Endothelial cell of umbilical vein (primary cell): ENCODE data around the gene PCSK6. TPM values are rescaled to one million over a fixed set of nuclear protein-coding genes. Genes with fewer than 3 reads are reported as not detected.

Source experiments
- BruUV-seq: library from RNA; stranded (reverse); fragments of 400-500 nt; replicated peaks from 2 replicates; lab custom pipeline; 2021; lab: Mats Ljungman, UMichigan
- CTCF ChIA-PET: fragments of 300-600, 350-600 bp; sonication (Branson Sonifier 250); formaldehyde crosslinking; loops from one replicate; lab custom pipeline; 2021; ENCODE audit warnings: antibody characterized with exemption, inconsistent platforms; lab: Charles Lee
- POLR2A ChIA-PET: fragments of 300-600, 350-600 bp; sonication (Branson Sonifier 250); formaldehyde crosslinking; loops from one replicate; lab custom pipeline; 2021; ENCODE audit warnings: antibody characterized with exemption, inconsistent platforms; lab: Charles Lee
- DNase-seq: peaks from one replicate; pipeline ENCODE4 v3.0.0-alpha.2; 2011; ENCODE audit warnings: low read depth, low spot score
- FAIRE-seq: peaks from 2 replicates; lab custom pipeline; 2011; peaks lifted over from hg19 to GRCh38; lab: Jason Lieb, UNC
- H2AFZ ChIP-seq: 2 replicates; pipeline ENCODE4 v1.6.0; 2012; ENCODE audit warnings: low read depth, low read length, control low read depth, inconsistent platforms
- H3K27ac ChIP-seq: 2 replicates; pipeline ENCODE4 v1.5.1; 2011; ENCODE audit warnings: low read depth, mild to moderate bottlenecking, control low read depth, low read length, moderate library complexity; ENCODE audit not compliant: insufficient read depth
- H3K27me3 ChIP-seq, 2 experiments: 2 replicates each; pipeline versions ENCODE4 v1.6.0 to v1.6.1; 2011; ENCODE audit warnings: low read length in 2 of 2, mixed read lengths in 1 of 2; ENCODE audit not compliant: control insufficient read depth in 2 of 2, insufficient read depth in 2 of 2
- H3K36me3 ChIP-seq, 2 experiments: 2 replicates in 1 of 2; 3 replicates in 1 of 2; pipeline ENCODE4 v1.5.1; 2011; ENCODE audit warnings: low read length in 2 of 2, mild to moderate bottlenecking in 1 of 2, moderate library complexity in 1 of 2; ENCODE audit not compliant: control insufficient read depth in 2 of 2, insufficient read depth in 2 of 2; ENCODE audit errors: extremely low read depth in 1 of 2
- H3K4me1 ChIP-seq: 3 replicates; pipeline ENCODE4 v1.5.1; 2011; ENCODE audit warnings: mild to moderate bottlenecking, low read length; ENCODE audit not compliant: control insufficient read depth, insufficient read depth; ENCODE audit errors: extremely low read depth
- H3K4me2 ChIP-seq: 2 replicates; pipeline ENCODE4 v1.6.1; 2011; ENCODE audit warnings: low read length, control low read depth, mixed read lengths; ENCODE audit not compliant: insufficient read depth
- H3K4me3 ChIP-seq, 3 experiments: fragments of 200-600 bp in 1 of 3; sonication (generic), shearing (Covaris generic) in 1 of 3; replicated peaks in 1 of 3; 2 replicates each; pipeline ENCODE4 v1.5.1; 2011 to 2016; ENCODE audit warnings: control low read depth in 3 of 3, low read length in 3 of 3, mild to moderate bottlenecking in 2 of 3, inconsistent platforms in 1 of 3, low read depth in 1 of 3, moderate library complexity in 1 of 3; ENCODE audit not compliant: insufficient read depth in 1 of 3
- H3K79me2 ChIP-seq: 2 replicates; pipeline ENCODE4 v1.6.0; 2012; ENCODE audit warnings: low read length, inconsistent platforms; ENCODE audit not compliant: control insufficient read depth, insufficient read depth
- H3K9ac ChIP-seq: replicated peaks from 2 replicates; pipeline ENCODE3; 2011; ENCODE audit warnings: low read length, control low read depth; ENCODE audit not compliant: insufficient read depth; ENCODE audit errors: extremely low read depth
- H3K9me1 ChIP-seq: replicated peaks from 3 replicates; pipeline ENCODE4 v1.6.0; 2011; ENCODE audit warnings: mild to moderate bottlenecking, low read length; ENCODE audit not compliant: control insufficient read depth, insufficient read depth; ENCODE audit errors: extremely low read depth
- H3K9me3 ChIP-seq: replicated peaks from 2 replicates; pipeline ENCODE4 v1.5.1; 2012; ENCODE audit warnings: low read length, inconsistent platforms; ENCODE audit not compliant: control insufficient read depth, insufficient read depth
- H4K20me1 ChIP-seq: replicated peaks from 2 replicates; pipeline ENCODE3; 2011; ENCODE audit warnings: mild to moderate bottlenecking, low read length; ENCODE audit not compliant: control insufficient read depth, insufficient read depth; ENCODE audit errors: extremely low read depth
- CTCF ChIP-seq, 2 donors: IDR thresholded peaks; 1 replicate in 1 of 2; 2 replicates in 1 of 2; pipeline ENCODE4 v1.5.1; 2011; ENCODE audit warnings: low read length in 2 of 2, mild to moderate bottlenecking in 2 of 2, moderate library complexity in 2 of 2, control low read depth in 1 of 2, inconsistent platforms in 1 of 2, low read depth in 1 of 2; ENCODE audit not compliant: insufficient read depth in 1 of 2; ENCODE audit errors: extremely low read depth in 1 of 2
- EZH2 ChIP-seq: IDR thresholded peaks from 2 replicates; pipeline ENCODE4 v1.6.1; 2012; ENCODE audit warnings: borderline replicate concordance, low read depth, mild to moderate bottlenecking, moderate library complexity, low read length, inconsistent platforms; ENCODE audit not compliant: severe bottlenecking
- FOS ChIP-seq: IDR thresholded peaks from 2 replicates; pipeline ENCODE4 v1.6.1; 2011; ENCODE audit warnings: mild to moderate bottlenecking, low read length, moderate library complexity, borderline replicate concordance; ENCODE audit not compliant: insufficient read depth
- GATA2 ChIP-seq: IDR thresholded peaks from 2 replicates; pipeline ENCODE4 v1.7.0; 2011; ENCODE audit warnings: low read depth, mild to moderate bottlenecking, moderate library complexity, mixed read lengths, low read length; ENCODE audit not compliant: insufficient read length, insufficient read depth
- JUN ChIP-seq: IDR thresholded peaks from 2 replicates; pipeline ENCODE4 v1.6.1; 2011; ENCODE audit warnings: borderline replicate concordance, low read depth; ENCODE audit not compliant: insufficient read length, insufficient read depth
- MAX ChIP-seq: IDR thresholded peaks from 2 replicates; pipeline ENCODE4 v1.6.1; 2011; ENCODE audit not compliant: insufficient read depth, insufficient read length
- MYC ChIP-seq: IDR thresholded peaks from one replicate; pipeline ENCODE4 v1.6.1; 2011; ENCODE audit warnings: mild to moderate bottlenecking, low read depth, low read length
- POLR2A ChIP-seq: IDR thresholded peaks from 2 replicates; pipeline ENCODE4 v1.6.1; 2012; ENCODE audit warnings: low read depth, mild to moderate bottlenecking, control low read depth, low read length
- POLR2AphosphoS5 ChIP-seq: IDR thresholded peaks from 2 replicates; pipeline ENCODE4 v1.6.1; 2012; ENCODE audit warnings: low read depth, mild to moderate bottlenecking, control low read depth, low read length, moderate library complexity; ENCODE audit not compliant: insufficient read depth
- dilution Hi-C: fragments of 300-500 bp; cut with MboI; formaldehyde crosslinking; loops from one replicate; pipeline ENCODE4 v1.15.0; 2019; ENCODE audit warnings: low sequenced_read_pairs; ENCODE audit not compliant: extremely low pct_ligation_motif_present
- intact Hi-C: fragments of 100-400 bp; cut with micrococcal nuclease; formaldehyde crosslinking; loops from one replicate; pipeline ENCODE4 v1.10.0; 2022
- polyA plus RNA-seq, 4 experiments: library from polyadenylated mRNA; depleted of rRNA in 3 of 4; stranded (reverse) in 3 of 4; unstranded in 1 of 4; fragments of >200 nt; gene quantifications; 2 replicates each; pipeline versions ENCODE4 v1.2.1 to v1.2.3, GENCODE V29; 2011 to 2012; ENCODE audit warnings: missing spikeins in 1 of 4
- total RNA-seq: library from RNA; stranded (reverse); gene quantifications from 2 replicates; pipeline ENCODE4 v1.2.3, GENCODE V29; 2021

PCSK6 gene
- total and polyA plus RNA-seq, 2 donors (not counting 3 experiments of a cell fraction or from before 2014, with no cell fraction given) = 0.18 to 0.69 TPM

- no peaks in the 10 kb centered on the region for H4K20me1 ChIP-seq
- H2AFZ ChIP-seq = no peak overlapping the region
- no peaks in the 10 kb centered on the region for H3K4me1 ChIP-seq
- no peaks in the 10 kb centered on the region for H3K36me3 ChIP-seq
- no peaks in the 10 kb centered on the region for H3K79me2 ChIP-seq
- no peak overlapping the region for H3K4me2 ChIP-seq
- dilution Hi-C loops (no loop called here), intact Hi-C loops (no loop called here)
- DNase-seq = no peak
- H3K4me3 ChIP-seq = no peak overlapping the region
- POLR2A ChIA-PET = no interaction called here
- CTCF ChIA-PET = no interaction called here
- no TSS peak for BruUV-seq
- no peak for FAIRE-seq
- no peaks in the 10 kb centered on the region for H3K27me3 ChIP-seq
- H3K9me3 ChIP-seq = no peaks in the 10 kb centered on the region
- H3K9ac ChIP-seq = no peak overlapping the region
- H3K9me1 ChIP-seq = no peaks in the 10 kb centered on the region
- H3K27ac ChIP-seq = no peak overlapping the region
- TF ChIP-seq POLR2A = no peak
- TF ChIP-seq MYC = no peak
- TF ChIP-seq CTCF (IDR thresholded peaks at IDR 0.05; ENCODE audit: extremely low read depth in 1 of 2, insufficient read depth in 1 of 2, low read depth in 1 of 2, low read length in 2 of 2) = no peak
- no peak for TF ChIP-seq POLR2AphosphoS5
- no peak for TF ChIP-seq GATA2
- no peak for TF ChIP-seq EZH2
- no peak for TF ChIP-seq JUN
- TF ChIP-seq MAX = no peak
- TF ChIP-seq FOS = no peak
Observed at GRCh38 chr15:101366853-101367252, 122.7 kb downstream of the PCSK6 start.
